GM19452 (cell line): ENCODE results near the gene RNF152.
"Not testable (repeated sequence)": the region's sequence is repeated elsewhere in the genome, so short reads cannot be mapped to it uniquely, and the experiment has no call there.

Experiments
- ATAC-seq: cut with Tn5 transposase; IDR thresholded peaks from one replicate; pipeline ENCODE4 v1.9.1; 2021; ENCODE audit not compliant: unreplicated experiment

Gene RNF152

GRCh38 chr18:61822879-61823278 is 69.9 kb downstream of the RNF152 start:
- ATAC-seq = no peak

- ATAC-seq = no peak
These were observed 71.1 kb downstream of the RNF152 start for GRCh38 chr18:61821748-61822147.

GRCh38 chr18:61820882-61821281 is 71.9 kb downstream of the RNF152 start:
- no peak for ATAC-seq

GRCh38 chr18:61817086-61817485 is 75.7 kb downstream of the RNF152 start:
- ATAC-seq = no peak

- no peak for ATAC-seq
These were observed 76.8 kb downstream of the RNF152 start for GRCh38 chr18:61815885-61816470.

GRCh38 chr18:61808286-61808685 is 84.5 kb downstream of the RNF152 start:
- no peak for ATAC-seq

- no peak for ATAC-seq
These were observed 89.4 kb downstream of the RNF152 start for GRCh38 chr18:61803393-61803792.

GRCh38 chr18:61797696-61798590 is 94.9 kb downstream of the RNF152 start:
- no peak for ATAC-seq

GRCh38 chr18:61791031-61791430 is 101.8 kb downstream of the RNF152 start:
- ATAC-seq = no peak

GRCh38 chr18:61787011-61787670 is 105.7 kb downstream of the RNF152 start:
- not testable (repeated sequence) for ATAC-seq

GRCh38 chr18:61785588-61785987 is 107.2 kb downstream of the RNF152 start:
- ATAC-seq = no peak

GRCh38 chr18:61784834-61785233 is 108.0 kb downstream of the RNF152 start:
- no peak for ATAC-seq

GRCh38 chr18:61782545-61782944 is 110.3 kb downstream of the RNF152 start:
- no peak for ATAC-seq

GRCh38 chr18:61776201-61776600 is 116.6 kb downstream of the RNF152 start:
- not testable (repeated sequence) for ATAC-seq

- ATAC-seq = no peak
These were observed 118.0 kb downstream of the RNF152 start for GRCh38 chr18:61774846-61775245.

GRCh38 chr18:61772293-61772848 is 120.4 kb downstream of the RNF152 start:
- ATAC-seq = no peak

GRCh38 chr18:61771861-61772260 is 120.9 kb downstream of the RNF152 start:
- no peak for ATAC-seq

GRCh38 chr18:61770279-61770678 is 122.5 kb downstream of the RNF152 start:
- ATAC-seq = no peak

- no peak for ATAC-seq
These were observed 126.4 kb downstream of the RNF152 start for GRCh38 chr18:61766266-61766884.

- no peak for ATAC-seq
These were observed 127.7 kb downstream of the RNF152 start for GRCh38 chr18:61765097-61765496.

GRCh38 chr18:61764381-61764780 is 128.4 kb downstream of the RNF152 start:
- no peak for ATAC-seq
